Body of pancreas (tissue), 4 donors: ENCODE results near the gene HERC2.

Source experiments
- CTCF ChIP-seq, 7 experiments: fragments of 450-650 bp in 4 of 7; fragments of 200-600 bp in 3 of 7; sonication (generic) in 3 of 7; IDR thresholded peaks; one replicate each; pipeline ENCODE4 v1.5.1; 2016 to 2019; ENCODE audit warnings: antibody characterized with exemption in 7 of 7
- POLR2A ChIP-seq, 3 donors: fragments of 450-650 bp; IDR thresholded peaks; one replicate each; pipeline ENCODE4 v1.6.1; 2016; ENCODE audit warnings: antibody characterized with exemption in 3 of 3, mild to moderate bottlenecking in 2 of 3

- TF ChIP-seq CTCF (IDR thresholded peaks at IDR 0.05) (no peak), POLR2A (IDR thresholded peaks at IDR 0.05) (no peak)
These were observed 236.3 kb downstream of the HERC2 start for GRCh38 chr15:28085489-28086174.
